NCI-H1048 (cell line): ENCODE results near the gene CXorf65.

Experiments
- DNase-seq: peaks from one replicate; lab custom pipeline; 2025; lab: John Stamatoyannopoulos, UW

CXorf65 gene

DNA sequence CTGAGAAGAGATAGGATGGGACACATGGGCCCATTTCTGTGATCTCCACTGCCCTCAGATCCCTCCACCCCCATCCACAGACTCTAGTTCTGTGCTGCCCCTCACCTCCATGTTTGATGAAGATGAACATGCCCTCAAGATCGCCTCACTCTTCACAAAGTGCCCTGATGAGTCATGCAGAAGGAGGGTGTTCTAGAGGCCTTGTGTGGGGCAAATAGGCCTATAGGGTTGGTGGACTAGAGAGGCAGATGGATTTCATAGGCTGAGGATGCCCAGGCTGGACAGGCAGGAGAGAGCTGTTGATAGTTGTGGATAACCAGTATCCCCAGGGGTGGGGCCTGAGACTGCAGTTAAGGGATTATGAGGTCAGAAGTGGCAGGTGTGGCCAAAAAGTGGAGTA, at the start of gene CXorf65:
Gene CXorf65, minus strand, starts transcription at position 314 of the 400 bp plus-strand sequence. Its CDS starts 184 bp downstream, at position 130.
- no peak for DNase-seq

DNA sequence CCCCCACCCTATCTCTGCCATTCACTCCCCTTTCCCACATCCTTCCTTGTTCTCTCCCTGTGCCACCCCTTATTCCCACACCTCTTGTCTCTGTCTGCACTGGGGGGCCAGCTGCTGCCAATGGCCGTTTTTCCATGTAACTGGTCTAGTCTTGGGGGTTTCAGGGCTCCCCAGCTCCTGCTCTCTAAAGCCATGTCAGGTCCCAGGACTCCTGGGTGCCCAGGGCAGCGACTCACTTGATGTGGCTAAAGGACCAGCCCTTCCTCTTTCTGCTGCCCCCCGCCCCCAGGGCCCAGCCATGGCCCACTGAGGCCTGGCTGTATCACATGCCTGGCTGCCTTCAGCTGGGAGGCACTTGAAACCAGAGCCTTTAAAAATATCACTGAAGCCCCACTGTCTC, 48.1 kb upstream of the CXorf65 start:
- DNase-seq, result no peak

DNA sequence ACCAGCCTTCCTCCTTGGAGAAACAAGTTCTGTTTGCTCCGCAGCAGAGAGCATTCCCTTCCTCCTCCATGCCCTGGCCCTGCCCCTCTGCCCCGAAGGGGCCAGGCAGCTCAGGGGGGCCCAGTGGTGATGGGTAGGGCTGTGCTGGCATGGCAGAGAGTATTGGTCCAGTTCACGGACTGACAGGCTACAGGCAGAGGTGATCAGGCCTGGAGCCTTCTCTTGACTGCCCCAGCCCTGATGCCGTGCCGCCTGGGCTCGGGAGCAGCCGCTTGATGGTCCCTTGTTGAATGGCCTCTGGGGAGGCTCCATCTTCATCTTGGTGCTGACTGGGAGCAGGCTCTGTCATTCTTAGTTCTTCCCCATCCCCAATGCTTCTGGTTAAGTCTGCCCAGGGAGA, 47.7 kb upstream of the CXorf65 start:
- DNase-seq, result no peak

DNA sequence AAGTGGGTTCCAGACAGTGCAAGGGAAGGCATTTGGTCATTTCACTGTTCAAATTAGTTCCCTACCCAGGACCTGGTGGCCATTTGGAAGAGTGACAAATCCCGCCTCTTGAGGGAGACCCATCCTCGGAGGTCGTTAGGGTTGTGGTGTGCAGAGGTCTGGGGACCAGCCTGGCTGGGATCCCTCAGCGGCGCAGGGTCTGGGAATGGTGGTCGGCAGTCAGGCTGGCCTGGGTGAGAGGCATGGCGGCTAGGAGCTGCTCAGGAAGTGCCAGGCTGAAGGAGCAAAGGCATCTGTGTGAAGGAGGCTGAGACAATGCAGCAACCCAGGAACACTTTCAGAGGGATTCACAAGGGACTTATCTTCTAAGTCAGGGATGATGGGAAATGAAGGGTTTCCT, 44.8 kb upstream of the CXorf65 start:
- no peak for DNase-seq

DNA sequence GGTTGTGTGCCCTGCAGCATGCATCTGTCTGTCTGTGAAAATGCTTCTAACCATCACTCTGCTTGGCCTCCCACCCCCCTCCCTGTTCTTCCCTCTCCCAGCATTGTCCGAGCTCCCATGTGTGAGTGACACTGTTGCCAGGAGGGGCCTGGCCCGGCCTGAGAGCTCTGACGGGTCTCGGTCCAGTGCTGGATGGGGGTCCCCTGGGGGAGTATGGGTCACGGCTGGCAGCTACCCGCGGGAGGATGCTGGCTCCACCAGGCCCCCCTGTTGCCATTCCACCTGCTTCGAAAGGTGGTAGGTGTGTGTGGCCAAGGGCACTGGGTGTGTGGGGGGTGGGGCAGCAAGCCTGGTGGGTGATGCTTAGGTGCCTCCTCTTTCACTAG, 41.7 kb upstream of the CXorf65 start:
- no peak for DNase-seq

DNA sequence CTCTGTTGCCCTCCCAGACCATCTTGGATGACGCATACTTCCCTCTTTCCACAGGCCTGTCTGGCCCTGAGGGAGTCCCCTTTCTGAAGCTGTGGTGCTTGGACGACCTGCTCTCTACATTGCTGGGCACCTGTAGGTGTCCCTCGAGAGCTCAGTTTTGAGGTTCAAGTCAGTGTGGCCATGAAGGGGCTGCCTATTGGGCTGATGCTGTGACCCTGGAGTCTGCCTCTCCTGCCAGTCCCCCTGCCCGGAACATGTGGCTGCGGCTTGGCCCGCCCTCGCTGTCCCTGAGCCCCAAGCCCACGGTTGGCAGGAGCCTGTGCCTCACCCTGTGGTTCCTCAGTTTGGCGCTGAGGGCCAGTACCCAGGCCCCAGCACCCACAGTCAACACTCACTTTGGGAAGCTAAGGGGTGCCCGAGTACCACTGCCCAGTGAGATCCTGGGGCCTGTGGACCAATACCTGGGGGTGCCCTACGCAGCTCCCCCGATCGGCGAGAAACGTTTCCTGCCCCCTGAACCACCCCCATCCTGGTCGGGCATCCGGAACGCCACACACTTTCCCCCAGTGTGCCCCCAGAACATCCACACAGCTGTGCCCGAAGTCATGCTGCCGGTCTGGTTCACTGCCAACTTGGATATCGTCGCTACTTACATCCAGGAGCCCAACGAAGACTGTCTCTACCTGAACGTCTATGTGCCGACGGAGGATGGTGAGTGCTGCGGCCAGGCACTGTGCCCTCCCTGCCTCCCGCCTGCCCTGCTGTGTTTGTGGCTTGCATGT, 41.1 kb upstream of the CXorf65 start:
- no peak for DNase-seq

DNA sequence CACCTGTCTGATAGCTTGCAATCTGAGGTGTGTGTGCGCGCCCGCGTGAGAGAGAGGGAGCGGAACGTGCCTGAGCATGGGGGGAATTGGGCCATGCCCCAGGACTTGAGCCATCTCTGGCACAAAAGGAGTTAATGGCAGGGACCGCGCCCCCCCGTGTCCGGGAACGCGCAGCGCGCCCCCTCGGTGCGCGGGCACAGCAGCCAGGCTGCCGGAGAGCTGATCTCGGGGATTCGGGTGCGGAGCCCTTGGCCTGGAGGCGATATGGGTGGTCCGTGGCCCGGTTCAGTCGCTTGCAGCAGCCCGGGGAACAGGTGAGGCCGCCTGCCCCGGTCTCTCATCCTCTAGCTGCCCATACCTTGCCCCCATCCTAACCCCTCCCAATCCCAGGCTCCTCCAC, 38.1 kb upstream of the CXorf65 start, which contains the start of gene NLGN3:
Gene NLGN3, plus strand, starts transcription at position 191 of the 400 bp plus-strand sequence. CDS start 2,909 bp downstream, outside the sequence.
- DNase-seq, result no peak

DNA sequence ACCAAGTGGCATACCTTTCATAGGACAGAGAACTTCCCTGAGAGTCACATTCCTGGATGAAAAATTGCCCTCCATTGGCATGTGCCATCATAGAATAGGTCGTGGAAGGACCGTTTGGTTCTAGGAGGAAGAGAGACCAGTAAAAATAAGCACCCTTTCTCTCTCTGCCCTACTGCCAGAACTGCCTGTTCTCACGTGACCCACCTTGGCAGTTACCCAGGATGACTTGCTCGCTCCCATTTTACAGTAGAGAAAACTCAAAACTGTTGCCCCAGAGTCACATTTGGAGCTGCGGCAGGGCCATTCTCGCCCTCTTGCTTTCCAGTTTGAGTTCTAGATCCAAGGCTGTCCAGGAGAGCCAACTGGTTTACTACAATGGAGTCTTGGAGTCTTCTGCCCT, 37.0 kb upstream of the CXorf65 start:
- DNase-seq, result no peak

DNA sequence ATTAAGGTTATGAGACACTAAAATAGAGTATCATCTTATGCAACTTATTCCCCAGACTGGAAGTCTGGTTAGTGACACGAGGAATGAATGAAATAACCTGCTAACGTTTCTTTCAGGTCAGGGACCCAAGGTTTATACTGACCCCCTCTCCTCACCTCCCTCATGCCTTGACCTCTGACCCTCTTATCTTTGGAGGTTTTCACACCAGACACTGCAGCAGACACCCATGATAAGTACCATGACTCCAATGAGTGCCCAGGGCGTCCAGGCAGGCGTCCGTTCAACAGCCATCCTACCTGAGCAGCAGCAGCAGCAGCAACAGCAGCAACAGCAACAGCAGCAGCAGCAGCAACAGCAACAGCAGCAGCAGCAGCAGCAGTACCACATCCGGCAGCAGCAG, 33.9 kb upstream of the CXorf65 start:
- no peak for DNase-seq

DNA sequence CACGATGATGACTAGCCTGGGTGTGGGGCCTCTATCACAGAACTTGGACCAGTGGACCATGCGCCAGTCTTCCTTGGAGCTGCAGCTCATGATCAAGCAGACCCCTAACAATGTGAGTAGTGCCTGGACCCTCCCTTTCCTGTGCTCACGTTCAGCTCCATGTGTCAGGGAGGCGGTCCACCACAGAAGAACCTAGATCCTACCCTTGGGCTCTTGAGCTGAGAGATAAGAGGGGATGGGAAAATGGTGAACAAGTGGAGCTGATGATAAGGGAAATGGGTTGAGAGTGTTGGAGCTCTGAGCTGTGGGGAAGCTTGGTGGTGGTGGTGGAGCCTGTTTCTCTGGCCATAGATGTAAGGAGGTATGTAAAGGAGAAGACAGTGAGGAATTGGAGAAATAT, 25.0 kb upstream of the CXorf65 start:
- DNase-seq, result no peak

DNA sequence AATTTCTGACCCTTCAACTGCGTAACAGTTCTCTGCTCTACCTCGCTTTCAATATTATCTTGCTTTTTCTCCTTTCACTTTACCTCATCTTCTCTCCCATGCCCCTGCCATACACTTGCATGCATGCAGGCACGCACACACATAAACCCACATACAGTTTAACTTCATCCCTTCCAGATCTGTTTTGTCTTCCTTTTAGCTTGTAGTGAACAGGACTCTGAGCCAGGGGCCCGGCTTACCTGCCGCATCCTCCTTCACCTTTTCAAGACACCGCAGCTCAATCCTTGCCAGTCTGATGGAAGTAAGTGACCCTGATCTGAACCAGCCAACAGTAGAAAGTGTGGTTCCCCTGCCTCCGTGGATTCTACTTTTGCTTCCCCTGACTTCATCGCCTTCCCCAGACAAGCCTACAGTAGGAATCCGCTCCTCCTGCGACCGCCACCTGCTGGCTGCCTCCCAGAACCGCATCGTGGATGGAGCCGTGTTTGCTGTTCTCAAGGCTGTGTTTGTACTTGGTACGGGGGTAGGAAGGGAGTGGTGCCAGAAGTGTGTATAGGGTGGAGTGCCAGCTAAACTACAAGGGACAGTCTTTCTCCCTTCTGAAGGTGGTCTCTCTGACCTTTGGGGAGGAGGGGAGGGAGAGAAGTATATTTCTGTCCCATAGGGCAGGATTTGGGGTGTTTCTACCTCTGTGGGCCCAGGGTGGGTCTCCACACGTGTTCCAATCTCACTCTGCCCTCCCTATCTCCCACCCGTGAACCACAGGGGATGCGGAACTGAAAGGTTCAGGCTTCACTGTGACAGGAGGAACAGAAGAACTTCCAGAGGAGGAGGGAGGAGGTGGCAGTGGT, 22.6 kb upstream of the CXorf65 start:
- no peak for DNase-seq

DNA sequence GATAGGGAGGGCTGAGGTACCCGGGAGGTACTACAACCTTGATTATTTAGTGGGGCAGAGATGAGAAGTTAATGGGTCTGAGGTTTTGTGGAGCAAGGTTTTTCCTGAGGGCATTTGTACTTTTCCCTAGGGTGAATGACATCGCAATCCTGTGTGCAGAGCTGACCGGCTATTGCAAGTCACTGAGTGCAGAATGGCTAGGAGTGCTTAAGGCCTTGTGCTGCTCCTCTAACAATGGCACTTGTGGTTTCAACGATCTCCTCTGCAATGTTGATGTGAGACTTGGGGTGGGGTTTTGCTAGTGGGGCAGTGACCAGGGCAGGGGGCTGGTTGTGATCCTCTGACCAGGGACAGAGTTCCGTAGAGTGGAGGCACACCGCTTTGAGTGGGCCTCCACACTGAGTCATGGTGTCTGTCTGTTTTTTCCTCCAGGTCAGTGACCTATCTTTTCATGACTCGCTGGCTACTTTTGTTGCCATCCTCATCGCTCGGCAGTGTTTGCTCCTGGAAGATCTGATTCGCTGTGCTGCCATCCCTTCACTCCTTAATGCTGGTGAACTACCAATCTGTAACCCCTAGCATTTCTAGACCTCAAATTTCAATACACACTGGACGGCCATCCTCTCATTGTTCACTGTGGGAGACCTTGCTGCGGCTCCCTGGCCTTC, 21.8 kb upstream of the CXorf65 start:
- no peak for DNase-seq

DNA sequence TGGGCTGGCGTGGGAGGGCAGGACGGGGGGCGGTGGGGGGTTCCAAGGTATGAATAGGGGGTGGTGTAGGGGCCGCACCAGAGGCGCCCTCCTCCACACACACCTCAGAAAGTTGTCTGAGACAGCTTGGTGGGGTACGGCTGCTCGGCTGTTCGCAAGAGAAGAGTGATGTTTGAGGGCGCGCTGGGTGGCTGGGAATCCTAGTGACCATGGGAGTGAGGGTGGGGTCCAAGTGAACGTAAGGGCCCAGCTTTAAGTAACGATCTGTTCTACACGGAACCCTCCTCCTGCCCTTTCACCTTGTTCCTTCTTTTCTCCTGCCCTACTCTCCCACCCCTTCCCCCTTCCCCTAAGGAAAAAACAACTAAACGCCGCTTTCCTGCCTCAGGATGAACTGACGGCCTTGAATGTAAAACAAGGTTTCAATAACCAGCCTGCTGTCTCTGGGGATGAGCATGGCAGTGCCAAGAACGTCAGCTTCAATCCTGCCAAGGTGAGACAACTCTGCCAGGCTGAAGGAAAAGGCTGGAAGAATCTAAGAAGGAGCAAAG, 12.5 kb upstream of the CXorf65 start:
- no peak for DNase-seq

DNA sequence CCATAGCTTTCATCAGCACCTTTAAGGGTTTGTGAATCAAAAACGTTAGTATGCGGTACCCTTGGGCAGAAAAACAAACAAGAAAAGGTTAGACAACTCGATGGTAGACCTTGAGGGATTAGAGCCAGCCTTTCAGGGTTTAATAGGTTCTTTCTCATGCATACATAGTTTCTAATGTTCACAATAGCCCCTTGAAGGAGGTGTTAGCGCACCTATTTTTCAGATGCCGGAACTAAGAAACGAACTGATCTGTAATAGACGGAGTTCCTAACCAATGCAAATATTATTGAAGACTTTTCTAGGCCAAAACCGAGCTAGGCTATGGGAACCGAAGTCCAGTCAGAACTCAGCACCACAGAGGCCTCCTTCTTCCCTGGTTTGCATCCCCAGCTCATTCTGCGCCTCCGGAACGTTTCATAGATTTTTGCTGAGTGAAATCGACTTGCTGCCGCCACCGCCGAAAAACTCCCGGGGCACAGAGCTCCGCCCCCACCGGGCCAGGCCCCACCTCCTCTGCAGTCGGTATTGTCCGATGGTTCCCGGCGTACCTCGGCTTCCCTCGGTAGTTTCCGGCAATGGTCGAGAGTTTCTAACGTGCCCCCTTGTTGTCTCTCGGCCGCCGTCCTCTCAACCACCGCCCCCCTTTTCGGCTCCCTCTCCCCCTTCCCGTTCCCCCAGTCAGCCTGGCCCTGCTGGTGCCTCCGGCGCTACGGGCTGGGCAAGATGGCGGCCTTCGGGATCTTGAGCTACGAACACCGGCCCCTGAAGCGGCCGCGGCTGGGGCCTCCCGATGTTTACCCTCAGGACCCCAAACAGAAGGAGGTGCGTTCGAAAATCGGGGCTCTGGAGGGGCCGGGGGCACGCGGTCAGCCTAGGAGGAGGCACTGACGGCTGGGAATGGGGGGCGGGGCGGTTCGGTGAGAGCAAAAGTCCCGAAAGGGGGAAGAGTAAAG, 11.8 kb upstream of the CXorf65 start, which contains the start of gene MED12:
Gene MED12, plus strand, starts transcription at position 565 of the 953 bp plus-strand sequence. Its CDS starts 159 bp downstream, at position 724.
- DNase-seq, result peak; percentile 34

DNA sequence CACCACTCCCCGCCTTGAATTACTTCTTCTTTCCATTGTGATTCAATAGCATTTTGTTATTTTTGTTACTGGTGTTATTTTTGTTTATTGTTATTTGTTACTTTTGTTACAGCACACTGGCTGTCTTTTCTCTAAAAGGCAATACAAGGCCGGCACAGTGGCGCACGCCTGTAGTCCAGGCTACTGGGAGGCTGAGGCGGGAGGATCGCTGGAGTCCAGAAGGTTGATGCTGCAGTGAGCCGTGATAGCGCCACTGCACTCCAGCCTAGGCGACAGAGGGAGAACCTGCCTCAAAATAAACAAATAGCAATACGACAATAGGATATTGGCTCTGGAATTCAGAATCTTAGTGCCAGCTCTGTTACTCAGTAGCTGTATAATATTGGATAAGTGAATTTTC, 10.8 kb upstream of the CXorf65 start:
- DNase-seq, result no peak

DNA sequence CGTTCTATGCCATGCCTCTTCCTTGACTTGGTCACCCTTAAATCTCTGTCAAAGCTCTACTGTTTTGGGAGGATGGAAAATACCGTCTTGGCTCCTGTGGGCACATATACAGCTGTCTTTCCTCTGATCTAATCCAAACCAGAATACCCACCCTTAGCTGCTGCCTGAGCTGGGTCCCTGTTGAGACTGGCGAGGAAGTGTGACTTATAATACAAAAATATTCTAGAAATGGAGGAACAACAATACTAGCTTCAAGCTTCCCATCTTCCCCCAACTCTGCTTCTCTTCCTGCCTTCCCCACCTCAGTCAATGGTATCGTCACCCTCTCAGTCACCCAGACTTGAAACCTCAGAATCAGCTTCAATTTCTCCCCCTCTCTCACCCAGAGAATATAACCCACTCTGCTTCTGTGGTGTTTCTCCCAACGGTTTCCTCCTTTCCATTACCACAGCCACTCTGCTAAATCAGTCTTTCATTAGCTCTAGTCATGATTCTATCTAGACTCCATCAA, 5.4 kb upstream of the CXorf65 start:
- no peak for DNase-seq

DNA sequence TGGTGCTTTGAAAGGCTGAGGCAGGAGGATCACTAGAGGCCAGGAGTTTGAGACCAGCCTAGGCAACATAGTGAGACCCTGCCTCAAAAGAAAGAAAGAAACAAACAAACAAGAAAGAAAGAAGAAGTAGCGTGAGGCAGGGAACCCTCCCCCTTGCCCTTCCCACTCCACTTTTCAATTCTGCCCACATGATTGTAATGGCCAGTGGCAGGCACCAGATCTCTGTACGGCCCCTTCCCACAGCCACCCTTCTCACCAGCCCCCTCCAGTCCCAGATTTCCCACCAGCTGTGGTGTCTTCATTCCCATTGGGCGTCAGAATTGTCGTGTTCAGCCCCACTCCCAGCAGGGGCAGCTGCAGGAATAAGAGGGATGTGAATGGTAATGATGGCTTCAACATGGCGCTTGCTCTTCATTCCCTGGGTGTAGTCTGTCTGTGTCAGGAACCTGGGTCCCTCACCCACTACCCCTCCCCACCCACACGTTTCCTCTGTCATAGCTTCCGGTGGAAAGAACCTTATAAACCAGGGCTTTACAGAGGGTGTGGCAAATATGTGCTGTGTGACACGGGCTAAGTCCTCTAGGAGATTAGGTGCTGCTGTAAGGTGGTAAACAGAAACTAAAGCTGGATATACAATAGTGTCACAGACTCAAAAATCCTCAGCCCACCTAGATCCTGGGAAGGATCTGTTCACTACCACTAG, 4.8 kb upstream of the CXorf65 start, which contains the start of gene IL2RG:
Gene IL2RG, minus strand, starts transcription at position 437 of the 703 bp plus-strand sequence. Its CDS starts 38 bp downstream, at position 399.
- no peak for DNase-seq

DNA sequence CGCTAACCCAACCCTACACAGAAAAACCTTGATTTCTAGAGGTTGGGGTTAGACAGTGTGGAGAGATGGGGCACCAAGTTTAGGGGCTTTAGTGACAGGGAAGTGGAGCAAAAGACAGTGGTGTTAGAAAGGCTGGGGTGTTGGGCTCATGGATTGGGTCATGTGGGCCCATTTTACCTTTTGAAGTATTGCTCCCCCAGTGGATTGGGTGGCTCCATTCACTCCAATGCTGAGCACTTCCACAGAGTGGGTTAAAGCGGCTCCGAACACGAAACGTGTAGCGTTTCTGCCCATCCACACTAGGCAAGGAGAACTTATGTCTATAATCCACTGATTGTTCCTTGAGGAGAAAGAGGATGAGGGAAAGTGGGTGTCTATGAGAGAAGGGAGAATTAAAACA, 2.5 kb upstream of the CXorf65 start:
- no peak for DNase-seq

DNA sequence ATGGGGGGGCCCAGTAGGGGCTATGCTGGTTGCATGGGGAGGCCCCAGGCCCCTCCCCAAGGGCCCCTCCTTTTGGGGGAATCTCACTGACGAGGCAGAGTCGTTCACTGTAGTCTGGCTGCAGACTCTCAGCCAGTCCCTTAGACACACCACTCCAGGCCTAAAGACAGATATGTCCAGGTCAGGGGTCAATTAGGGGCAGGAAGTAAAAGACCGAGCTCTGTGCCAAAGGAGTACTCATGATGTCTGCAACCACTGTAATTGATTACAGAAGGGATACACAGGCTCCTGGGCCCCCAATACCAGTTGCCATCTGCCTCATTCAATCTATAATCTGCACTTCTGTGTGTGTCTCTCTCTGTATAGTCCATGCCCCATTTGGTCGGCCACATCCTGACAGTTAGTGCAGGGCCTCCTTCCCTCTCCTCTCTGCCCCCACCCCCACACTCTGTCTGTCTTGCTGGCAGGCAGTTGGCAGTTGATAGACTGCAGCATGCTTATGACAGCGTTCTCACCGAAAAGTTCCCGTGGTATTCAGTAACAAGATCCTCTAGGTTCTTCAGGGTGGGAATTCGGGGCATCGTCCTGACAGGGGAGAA, 1.3 kb upstream of the CXorf65 start:
- DNase-seq, result no peak

DNA sequence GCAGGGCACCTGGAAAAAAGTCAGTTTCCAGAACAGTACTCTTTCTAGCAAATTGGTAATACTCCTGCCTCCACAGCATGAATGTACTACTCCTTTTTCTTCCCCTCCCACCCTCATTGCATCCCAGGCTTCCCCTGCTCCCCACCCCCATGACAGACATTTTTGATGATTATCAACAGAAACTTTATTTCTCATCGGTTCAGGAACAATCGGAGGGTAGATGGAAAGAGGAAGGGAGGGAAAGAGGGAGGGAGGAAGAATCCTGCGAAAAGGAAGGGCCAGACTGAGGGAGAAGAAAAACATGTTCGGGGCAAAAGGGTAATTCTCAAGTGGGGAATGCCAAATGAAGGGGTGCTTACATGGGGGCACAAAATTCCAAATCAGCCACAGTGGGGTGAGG, 705 bp upstream of the CXorf65 start:
- no peak for DNase-seq
